Uterus (tissue), 2 donors: Measurements from ENCODE around the gene TTC4.

Experiments
- CTCF ChIP-seq, 4 experiments: fragments of 200-600 bp in 2 of 4; fragments of 450-650 bp in 2 of 4; sonication (generic) in 2 of 4; IDR thresholded peaks; one replicate each; pipeline ENCODE4 v1.5.1; 2016 to 2019; ENCODE audit warnings: antibody characterized with exemption in 4 of 4, mild to moderate bottlenecking in 2 of 4, moderate library complexity in 1 of 4
- POLR2A ChIP-seq, 2 donors: fragments of 450-650 bp; IDR thresholded peaks; one replicate each; pipeline ENCODE4 v1.6.1; 2016; ENCODE audit warnings: antibody characterized with exemption in 2 of 2, mild to moderate bottlenecking in 1 of 2, moderate library complexity in 1 of 2

- TF ChIP-seq CTCF (IDR thresholded peaks at IDR 0.05) (no peak), POLR2A (IDR thresholded peaks at IDR 0.05) (no peak)
These were observed 12.2 kb upstream of the TTC4 start for GRCh38 chr1:54703471-54703870.
